Stimulated activated naive CD8-positive, alpha-beta T cell treated with anti-CD3 and anti-CD28 coated beads, Interleukin-15, amount 100 ng/mL, for 72 hours (primary cell): ENCODE results near the gene SLIT3.

Experiments
- ATAC-seq: fragments of 150-1000 bp; cut with Tn5 transposase; 2 replicates; pipeline ENCODE4 v1.10.0; 2021; ENCODE audit warnings: mild to moderate bottlenecking, moderate library complexity
- DNase-seq, 2 donors: peaks; one replicate each; pipeline ENCODE4 v3.0.0; 2021 to 2022
- H3K27ac Mint-ChIP-seq, 2 donors: one replicate each; pipeline ENCODE4 v1.8.0; 2022; ENCODE audit warnings: mild to moderate bottlenecking in 2 of 2, mixed read lengths in 2 of 2, moderate library complexity in 2 of 2
- H3K27me3 Mint-ChIP-seq: one replicate; pipeline ENCODE4 v1.8.0; 2022; ENCODE audit warnings: mixed read lengths
- H3K4me1 Mint-ChIP-seq: one replicate; pipeline ENCODE4 v1.8.0; 2022; ENCODE audit warnings: mild to moderate bottlenecking, mixed read lengths
- H3K4me3 Mint-ChIP-seq, 2 donors: one replicate each; pipeline ENCODE4 v1.8.0; 2022; ENCODE audit warnings: mild to moderate bottlenecking in 2 of 2, mixed read lengths in 2 of 2, moderate library complexity in 1 of 2
- H3K9me3 Mint-ChIP-seq, 2 donors: one replicate each; pipeline ENCODE4 v1.8.0; 2022; ENCODE audit warnings: mixed read lengths in 2 of 2

The SLIT3 gene

DNA sequence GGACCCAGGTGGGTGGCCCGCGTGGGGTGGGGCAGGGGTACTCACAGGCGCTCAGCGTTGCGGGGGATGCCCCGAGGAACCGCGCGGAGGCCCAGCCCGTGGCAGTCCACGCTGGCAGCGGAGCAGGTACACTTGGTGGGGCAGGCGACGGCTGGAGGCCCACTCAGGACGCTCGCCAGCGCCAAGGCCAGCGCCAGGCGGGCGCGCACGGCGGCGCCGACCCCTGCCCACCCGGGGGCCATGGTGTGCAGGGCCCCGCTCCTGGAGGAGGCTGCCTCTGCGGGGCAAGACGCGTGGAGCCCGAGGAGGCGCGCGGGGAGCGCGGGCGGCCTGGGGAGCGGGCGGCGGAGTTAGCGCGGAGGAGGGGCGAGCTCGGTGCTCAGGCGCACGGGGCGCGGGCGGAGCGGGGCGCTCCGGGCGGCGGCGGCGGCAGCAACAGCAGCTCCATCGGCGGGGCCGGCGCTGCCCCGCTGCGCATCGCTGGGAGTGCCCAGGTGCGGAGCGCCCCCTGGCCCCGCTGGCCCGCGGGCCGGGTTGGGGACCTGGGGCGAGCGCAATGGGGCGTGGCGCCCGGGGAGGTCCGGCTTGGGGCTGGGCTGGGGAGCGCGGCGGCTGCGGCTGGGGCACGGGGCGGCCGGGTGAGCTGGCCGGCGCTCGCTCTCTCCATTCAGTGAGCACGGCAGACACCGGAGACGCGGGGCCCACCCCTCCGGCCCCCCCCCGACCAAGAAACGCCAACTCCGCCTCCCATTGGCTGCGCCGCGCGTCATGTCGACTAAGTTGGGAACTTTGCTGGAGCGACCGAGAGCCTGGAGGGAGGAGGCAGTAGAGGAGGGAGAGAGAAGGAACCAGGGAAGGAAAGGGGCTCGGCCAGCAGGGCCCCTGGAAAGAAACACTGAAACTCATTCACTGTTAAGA, at the start of gene SLIT3:
SLIT3 (minus strand) TSS at position 672 of the 918 bp plus-strand sequence; CDS start at position 242, 430 bp downstream.
- H3K27me3 Mint-ChIP-seq = peaks cover 77% of the 10 kb centered on the region
- no peak within 1 kb of the TSS for H3K27ac Mint-ChIP-seq
- no peak for DNase-seq
- peaks cover 14% of the 10 kb centered on the region for H3K4me1 Mint-ChIP-seq
- no peaks in the 10 kb centered on the region for H3K9me3 Mint-ChIP-seq
- peak; percentile 27 for ATAC-seq
- peak within 1 kb of the TSS in 1 of 2 donors; percentile 17 for H3K4me3 Mint-ChIP-seq

DNA sequence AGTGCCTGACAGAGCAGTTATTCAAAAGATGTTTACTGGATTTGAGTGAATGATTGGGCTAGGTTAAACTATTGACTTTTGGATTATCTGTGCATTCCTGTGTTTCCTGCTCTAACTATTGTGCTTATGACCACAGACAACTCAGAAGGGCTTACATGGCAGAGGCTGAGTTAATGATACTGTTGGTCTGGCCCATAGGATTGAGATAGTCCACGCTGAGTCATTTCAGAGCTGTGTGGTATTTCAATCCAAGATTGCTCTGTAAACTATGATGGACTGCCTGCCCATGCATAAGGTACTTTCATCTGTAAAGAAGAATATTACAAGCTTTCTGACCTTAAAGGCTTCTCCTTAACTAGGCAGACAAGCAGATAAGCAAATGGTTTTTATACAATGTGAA, 49.1 kb upstream of the SLIT3 start:
- no peaks in the 10 kb centered on the region for H3K4me1 Mint-ChIP-seq
- DNase-seq (no peak), ATAC-seq (no peak)
- no peaks in the 10 kb centered on the region for H3K9me3 Mint-ChIP-seq
- no peaks in the 10 kb centered on the region for H3K27me3 Mint-ChIP-seq
- H3K4me3 Mint-ChIP-seq = no peak overlapping the region
- no peak overlapping the region for H3K27ac Mint-ChIP-seq

DNA sequence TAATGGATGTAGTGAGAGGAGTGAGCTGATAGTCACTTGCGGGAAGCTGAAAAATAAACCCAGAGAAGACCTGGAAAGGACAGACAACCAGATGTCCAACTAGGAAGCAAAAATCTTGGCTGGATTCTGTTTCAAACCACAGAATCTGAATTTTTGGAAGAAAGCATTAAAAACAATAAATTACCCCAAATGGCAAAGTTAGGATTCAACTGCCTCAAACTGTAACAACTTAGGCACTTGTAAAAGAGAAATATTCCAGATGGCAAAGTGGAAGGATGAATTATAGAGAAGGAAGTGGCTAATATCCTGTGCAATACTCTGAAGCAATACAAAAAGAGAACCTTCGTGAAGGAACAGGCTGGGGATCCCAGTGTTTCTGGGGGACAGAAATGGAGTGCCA, 46.8 kb upstream of the SLIT3 start:
- DNase-seq = no peak
- H3K4me3 Mint-ChIP-seq = no peak overlapping the region
- H3K27ac Mint-ChIP-seq = no peak overlapping the region
- H3K4me1 Mint-ChIP-seq = no peaks in the 10 kb centered on the region
- no peak for ATAC-seq
- peaks cover 11% of the 10 kb centered on the region for H3K27me3 Mint-ChIP-seq
- H3K9me3 Mint-ChIP-seq = no peaks in the 10 kb centered on the region

DNA sequence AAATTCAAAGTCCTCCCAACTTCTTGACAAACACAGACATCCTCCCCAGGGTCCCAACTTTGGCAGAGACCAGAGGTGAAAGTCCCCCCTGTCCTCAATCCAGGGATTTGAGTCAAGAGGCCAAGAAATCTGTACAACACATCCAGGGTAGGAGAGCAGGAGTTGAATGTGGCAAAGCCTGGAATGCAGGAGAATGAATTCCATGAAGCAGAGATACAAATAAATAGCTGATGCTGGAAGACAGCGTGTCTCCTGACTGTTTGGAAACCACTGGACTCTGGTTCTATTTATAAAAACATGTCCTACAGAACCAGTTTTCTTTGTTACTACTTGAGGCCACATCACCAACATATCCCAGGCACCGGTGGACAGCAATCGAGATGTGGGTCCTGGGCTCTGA, 43.7 kb upstream of the SLIT3 start:
- ATAC-seq = no peak
- H3K27ac Mint-ChIP-seq = no peak overlapping the region
- H3K4me1 Mint-ChIP-seq = no peaks in the 10 kb centered on the region
- H3K4me3 Mint-ChIP-seq = no peak overlapping the region
- H3K27me3 Mint-ChIP-seq = peaks cover 13% of the 10 kb centered on the region
- no peaks in the 10 kb centered on the region for H3K9me3 Mint-ChIP-seq
- no peak for DNase-seq

DNA sequence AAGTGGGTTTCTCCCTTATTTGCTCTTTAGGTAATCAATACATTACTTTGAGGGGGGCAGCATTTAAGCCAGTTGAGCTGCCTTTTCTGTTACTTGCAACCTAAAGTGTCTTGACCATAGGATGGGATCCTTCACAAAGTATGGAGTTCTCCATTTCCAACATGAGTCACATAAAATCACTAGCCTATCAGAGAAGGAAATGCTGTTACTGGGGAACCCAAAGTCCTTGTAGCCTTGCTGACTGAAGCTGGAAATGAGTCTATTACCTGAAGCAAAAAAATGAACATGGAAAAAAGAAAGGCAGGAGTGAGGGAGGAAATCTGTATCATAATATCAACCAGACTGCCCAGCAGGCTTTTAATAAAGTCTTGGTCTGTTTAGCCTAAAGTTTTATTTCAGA, 42.8 kb upstream of the SLIT3 start:
- no peak overlapping the region for H3K27ac Mint-ChIP-seq
- no peaks in the 10 kb centered on the region for H3K4me1 Mint-ChIP-seq
- ATAC-seq (no peak), DNase-seq (no peak)
- no peaks in the 10 kb centered on the region for H3K9me3 Mint-ChIP-seq
- H3K27me3 Mint-ChIP-seq = peaks cover 13% of the 10 kb centered on the region
- H3K4me3 Mint-ChIP-seq = no peak overlapping the region

DNA sequence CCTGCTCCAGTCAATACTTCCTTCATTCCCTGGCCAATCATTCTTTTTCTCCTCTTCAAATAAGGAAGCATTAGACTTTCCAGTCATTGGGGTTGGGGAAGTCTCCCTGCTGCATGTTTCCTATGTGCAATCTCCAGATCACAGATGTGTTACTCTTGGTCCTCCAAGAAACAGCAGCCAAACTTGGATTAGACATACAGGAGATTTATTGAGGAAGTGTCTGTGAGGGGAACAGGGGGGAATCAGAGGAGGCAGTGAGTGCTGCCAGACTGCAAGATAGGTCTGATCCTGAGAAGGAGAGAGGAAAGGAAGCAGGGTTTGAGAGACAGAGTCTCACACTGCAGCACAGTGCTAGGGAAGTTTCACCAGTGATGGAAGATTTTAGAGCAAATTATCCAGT, 40.6 kb upstream of the SLIT3 start:
- no peaks in the 10 kb centered on the region for H3K4me1 Mint-ChIP-seq
- DNase-seq (no peak), ATAC-seq (no peak)
- no peak overlapping the region for H3K27ac Mint-ChIP-seq
- H3K9me3 Mint-ChIP-seq = peaks cover 0 to 4% of the 10 kb centered on the region in 2 donors
- peaks cover 13% of the 10 kb centered on the region for H3K27me3 Mint-ChIP-seq
- H3K4me3 Mint-ChIP-seq = no peak overlapping the region

DNA sequence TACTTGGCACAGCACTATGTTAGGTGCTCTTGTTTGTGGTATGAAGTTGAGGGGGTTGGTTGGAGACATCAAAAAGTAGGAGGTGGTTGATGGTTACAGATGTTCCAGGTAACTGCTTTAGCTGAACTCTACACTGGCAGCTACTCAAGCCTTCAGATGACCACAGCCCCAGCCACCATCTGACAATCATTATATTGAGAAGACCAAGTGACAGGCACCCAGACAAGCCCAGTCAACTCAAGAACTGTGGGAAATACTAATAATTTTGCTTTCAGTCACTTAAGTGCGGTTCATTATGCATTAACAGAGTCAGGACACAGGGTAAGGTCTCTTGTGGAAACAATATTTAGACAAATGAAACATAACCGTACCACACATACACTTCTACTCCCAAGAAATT, 38.9 kb upstream of the SLIT3 start:
- Mint-ChIP-seq H3K27me3 (peaks cover 13% of the 10 kb centered on the region), H3K27ac (no peak overlapping the region), H3K9me3 (peaks cover 0 to 4% of the 10 kb centered on the region in 2 donors), H3K4me1 (no peaks in the 10 kb centered on the region), H3K4me3 (no peak overlapping the region)
- DNase-seq = no peak
- ATAC-seq = no peak

DNA sequence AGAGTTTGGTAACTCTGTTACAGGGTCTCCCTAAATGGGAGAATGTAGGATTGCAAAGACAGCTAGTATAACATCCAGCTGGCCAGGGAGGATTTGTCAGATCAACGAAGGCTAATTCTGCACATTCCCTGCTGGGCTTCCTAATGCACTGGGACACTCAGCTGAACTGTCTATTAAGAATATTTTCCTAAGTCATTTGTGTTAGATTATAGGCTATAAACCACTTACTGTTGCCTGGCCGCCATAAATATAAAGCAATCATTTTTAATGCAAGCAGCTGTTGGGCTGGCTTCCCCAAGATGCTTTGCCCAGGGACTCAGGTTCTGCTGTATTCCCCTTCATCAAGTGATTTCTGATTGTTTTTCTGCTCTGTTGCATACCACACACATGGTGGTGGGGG, 35.3 kb upstream of the SLIT3 start:
- DNase-seq (no peak), ATAC-seq (no peak)
- Mint-ChIP-seq H3K4me3 (no peak overlapping the region), H3K27me3 (peaks cover 7% of the 10 kb centered on the region), H3K9me3 (peaks cover 0 to 4% of the 10 kb centered on the region in 2 donors), H3K4me1 (no peaks in the 10 kb centered on the region), H3K27ac (no peak overlapping the region)

DNA sequence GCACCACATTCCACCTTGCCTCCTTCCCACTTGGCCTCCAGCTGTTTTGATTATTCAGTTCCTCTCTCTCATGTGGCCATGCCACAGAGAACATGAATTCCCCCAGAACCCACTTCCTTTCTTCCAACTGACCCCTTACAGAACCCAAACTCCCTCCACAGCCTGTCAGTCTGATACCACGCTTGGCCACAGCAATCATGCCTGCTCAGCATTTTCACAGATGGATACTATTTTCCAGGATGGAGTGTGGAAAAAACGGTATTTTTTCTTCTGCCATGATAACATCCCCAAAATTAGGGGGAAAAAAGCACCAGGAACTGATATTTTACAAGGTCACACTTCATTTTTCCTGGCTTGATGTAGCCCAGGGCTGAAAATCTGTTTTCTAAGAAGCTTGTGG, 34.9 kb upstream of the SLIT3 start:
- H3K27ac Mint-ChIP-seq = no peak overlapping the region
- H3K27me3 Mint-ChIP-seq = peaks cover 7% of the 10 kb centered on the region
- H3K4me1 Mint-ChIP-seq = no peaks in the 10 kb centered on the region
- H3K9me3 Mint-ChIP-seq = peaks cover 0 to 4% of the 10 kb centered on the region in 2 donors
- no peak for ATAC-seq
- DNase-seq = no peak
- H3K4me3 Mint-ChIP-seq = no peak overlapping the region

DNA sequence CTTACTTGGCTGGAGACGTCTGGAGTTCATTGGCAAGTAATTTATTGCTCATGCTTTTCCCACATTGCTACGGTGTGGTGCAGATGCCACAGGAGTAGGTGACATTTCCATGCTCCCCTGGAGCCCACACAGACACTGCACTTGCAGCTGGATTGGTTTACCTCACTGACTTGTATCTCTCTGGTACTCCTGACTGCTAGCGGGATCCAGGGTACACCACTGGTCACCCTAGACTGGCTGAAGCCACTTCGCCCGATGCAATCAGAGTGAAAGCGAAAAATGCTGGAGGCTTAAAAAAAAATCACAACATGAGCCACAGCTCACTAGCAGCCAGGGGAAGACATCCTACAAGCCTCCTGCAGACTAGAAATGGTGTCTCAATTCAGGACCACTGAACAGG, 32.6 kb upstream of the SLIT3 start:
- Mint-ChIP-seq H3K4me1 (no peaks in the 10 kb centered on the region), H3K9me3 (peaks cover 0 to 4% of the 10 kb centered on the region in 2 donors), H3K4me3 (no peak overlapping the region), H3K27ac (no peak overlapping the region), H3K27me3 (peaks cover 7% of the 10 kb centered on the region)
- ATAC-seq (no peak), DNase-seq (no peak)

DNA sequence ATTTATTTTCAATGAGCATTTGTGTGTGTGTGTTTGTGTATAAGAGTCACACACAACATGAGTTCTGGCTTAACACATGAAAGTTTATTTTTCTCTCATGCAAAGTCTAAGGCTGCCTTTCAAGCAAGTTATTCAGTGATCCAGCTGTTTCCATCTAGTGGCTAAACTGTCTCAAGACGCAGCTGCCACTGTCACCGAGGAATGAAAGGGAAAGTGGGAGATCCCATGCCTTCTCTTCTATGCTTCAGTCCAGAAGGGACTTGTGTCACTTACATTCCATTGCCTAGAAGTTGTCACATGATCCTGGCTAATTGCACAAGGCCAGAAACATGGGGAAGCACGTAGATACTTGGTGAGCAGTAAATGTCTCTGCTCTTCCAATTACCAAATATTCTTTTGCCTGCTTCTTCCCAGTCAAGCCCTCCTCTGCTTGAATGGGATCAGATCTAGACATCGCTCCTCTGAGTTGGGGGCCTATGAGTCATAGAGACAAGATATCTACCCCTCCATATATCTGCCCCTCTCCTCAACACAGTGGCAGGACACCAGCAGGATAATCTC, 30.4 kb upstream of the SLIT3 start:
- H3K27ac Mint-ChIP-seq = no peak overlapping the region
- no peak overlapping the region for H3K4me3 Mint-ChIP-seq
- DNase-seq = no peak
- H3K9me3 Mint-ChIP-seq = no peaks in the 10 kb centered on the region
- no peak for ATAC-seq
- peaks cover 7% of the 10 kb centered on the region for H3K27me3 Mint-ChIP-seq
- no peaks in the 10 kb centered on the region for H3K4me1 Mint-ChIP-seq

DNA sequence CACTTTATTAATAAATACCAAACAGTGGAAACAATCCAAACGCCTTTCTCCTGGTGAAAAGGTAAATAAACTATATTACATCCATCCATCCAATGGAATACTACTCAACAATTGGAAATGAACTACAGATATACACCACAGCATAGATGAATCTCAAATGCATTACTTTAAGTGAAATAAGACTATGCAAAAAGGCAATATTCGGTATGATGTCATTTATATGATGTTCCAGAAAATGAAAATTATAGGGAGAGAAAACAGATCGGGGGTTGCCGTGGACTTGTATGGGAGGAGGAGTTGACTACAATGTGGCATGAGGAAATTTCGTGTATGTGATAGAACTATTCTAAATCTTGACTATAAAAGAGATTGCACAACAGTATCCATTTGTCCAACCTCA, 27.5 kb upstream of the SLIT3 start:
- peaks cover 0 to 12% of the 10 kb centered on the region in 2 donors for H3K9me3 Mint-ChIP-seq

DNA sequence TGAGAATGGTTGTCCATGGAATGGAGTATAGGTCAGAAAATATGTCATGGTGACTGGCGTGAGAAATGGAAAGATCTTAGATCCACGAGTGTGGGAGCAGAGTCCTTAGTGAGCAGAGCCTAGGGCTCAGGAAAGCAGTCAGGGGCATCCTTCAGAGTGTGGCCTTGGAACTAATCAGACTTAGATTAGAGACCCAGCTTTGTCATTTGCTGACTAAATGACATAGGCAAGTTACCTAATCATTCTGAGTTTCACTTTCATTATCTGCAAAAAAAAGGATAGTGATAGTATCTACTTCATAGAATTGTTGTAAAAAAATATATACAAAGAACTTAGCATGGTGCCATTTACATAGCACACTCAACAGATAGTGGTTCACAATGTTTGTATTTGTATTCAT, 24.3 kb upstream of the SLIT3 start:
- Mint-ChIP-seq H3K4me3 (no peak overlapping the region), H3K9me3 (peaks cover 0 to 12% of the 10 kb centered on the region in 2 donors), H3K4me1 (no peaks in the 10 kb centered on the region), H3K27me3 (no peaks in the 10 kb centered on the region), H3K27ac (no peak overlapping the region)
- ATAC-seq = no peak
- no peak for DNase-seq

More for the DNA sequence above, 27.5 kb upstream of the SLIT3 start:
- Mint-ChIP-seq H3K4me3 (no peak overlapping the region), H3K27me3 (peaks cover 2% of the 10 kb centered on the region), H3K4me1 (no peaks in the 10 kb centered on the region), H3K27ac (no peak overlapping the region)
- ATAC-seq = no peak
- DNase-seq = no peak

DNA sequence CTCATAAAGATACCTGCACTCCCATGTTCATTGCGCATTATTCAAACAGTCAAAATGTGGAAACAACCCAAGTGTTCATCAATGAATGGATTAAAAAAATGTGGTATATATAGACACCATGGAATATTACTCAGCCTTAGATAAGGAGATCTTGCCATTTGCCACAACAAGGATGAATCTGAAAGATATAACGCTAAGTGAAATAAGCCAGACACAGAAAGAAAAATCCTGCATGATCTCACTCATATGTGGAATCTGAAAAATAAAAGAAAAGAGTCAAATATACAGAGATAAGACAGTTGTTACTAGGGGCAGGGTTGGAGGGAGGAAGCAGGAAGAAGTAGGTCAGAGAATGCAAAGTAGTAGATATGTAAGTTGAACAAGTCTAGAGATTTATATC, 17.6 kb upstream of the SLIT3 start:
- no peaks in the 10 kb centered on the region for H3K9me3 Mint-ChIP-seq
- H3K4me1 Mint-ChIP-seq = no peaks in the 10 kb centered on the region
- H3K4me3 Mint-ChIP-seq = no peak overlapping the region
- no peak for DNase-seq
- ATAC-seq = no peak
- H3K27ac Mint-ChIP-seq = no peak overlapping the region
- H3K27me3 Mint-ChIP-seq = no peaks in the 10 kb centered on the region

DNA sequence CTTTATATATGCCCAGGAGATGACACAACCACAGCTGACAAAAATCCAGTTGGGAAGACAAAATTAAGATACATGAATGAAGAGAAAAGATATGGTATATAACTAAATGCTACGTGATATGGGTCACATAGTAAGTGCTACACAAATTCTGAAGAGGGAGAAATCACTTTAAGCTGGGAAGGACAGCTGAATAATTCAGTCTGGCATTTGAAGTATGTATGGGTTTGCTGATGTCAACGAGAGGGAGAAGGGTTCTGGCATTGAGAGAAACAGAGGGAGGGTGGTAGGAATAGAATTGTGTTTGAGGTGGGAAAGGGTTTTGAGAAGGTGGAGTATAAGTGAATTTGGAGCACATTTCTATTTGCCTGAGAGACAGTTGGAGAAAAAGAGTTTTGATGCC, 6.7 kb upstream of the SLIT3 start:
- H3K4me3 Mint-ChIP-seq = no peak overlapping the region
- H3K27ac Mint-ChIP-seq = peak overlapping the region in 1 of 2 donors; percentile 23
- peaks cover 5 to 8% of the 10 kb centered on the region in 2 donors for H3K9me3 Mint-ChIP-seq
- no peak for DNase-seq
- no peaks in the 10 kb centered on the region for H3K4me1 Mint-ChIP-seq
- no peak for ATAC-seq
- H3K27me3 Mint-ChIP-seq = peaks cover 63% of the 10 kb centered on the region

DNA sequence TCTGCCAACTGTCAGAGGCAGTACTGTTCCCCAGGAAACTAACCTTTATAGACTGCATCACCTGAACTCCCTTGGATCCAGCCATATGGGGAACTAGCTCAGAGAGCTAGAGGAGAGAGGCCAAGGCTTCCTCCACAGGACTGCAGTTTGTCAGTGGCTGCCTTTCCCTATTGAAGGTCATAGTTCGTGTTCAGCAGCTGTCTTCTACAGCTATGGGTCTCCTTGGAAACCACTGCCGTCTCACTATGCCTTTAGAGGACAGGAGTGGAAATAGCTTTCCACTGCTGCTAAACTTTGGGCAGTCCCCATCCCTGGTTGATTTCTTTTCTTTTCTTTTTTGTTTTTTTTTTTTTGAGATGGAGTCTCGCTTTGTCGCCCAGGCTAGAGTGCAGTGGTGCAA, 4.4 kb upstream of the SLIT3 start:
- H3K9me3 Mint-ChIP-seq = peaks cover 0 to 5% of the 10 kb centered on the region in 2 donors

More for the DNA sequence above, 4.4 kb upstream of the SLIT3 start:
- DNase-seq (no peak), ATAC-seq (no peak)
- H3K27ac Mint-ChIP-seq = no peak overlapping the region
- peaks cover 14% of the 10 kb centered on the region for H3K4me1 Mint-ChIP-seq
- H3K27me3 Mint-ChIP-seq = peaks cover 66% of the 10 kb centered on the region
- no peak overlapping the region for H3K4me3 Mint-ChIP-seq
